ENCODE measurements around the gene CNTN3.

The CNTN3 gene

GRCh38 chr3:74599564-74599963 lies 14.9 kb downstream of the CNTN3 start:
- Mint-ChIP-seq H3K4me1 (no peaks in the 10 kb centered on the region), H3K4me3 (no peak overlapping the region), H3K27ac (no peak overlapping the region), H3K9me3 (peaks cover 4% of the 10 kb centered on the region), H3K36me3 (no peaks in the 10 kb centered on the region), H3K27me3 (no peaks in the 10 kb centered on the region)
- ATAC-seq (ENCODE audit: low read depth) (no peak), DNase-seq (ENCODE audit: low spot score in 2 of 2) (no peak)

DNA sequence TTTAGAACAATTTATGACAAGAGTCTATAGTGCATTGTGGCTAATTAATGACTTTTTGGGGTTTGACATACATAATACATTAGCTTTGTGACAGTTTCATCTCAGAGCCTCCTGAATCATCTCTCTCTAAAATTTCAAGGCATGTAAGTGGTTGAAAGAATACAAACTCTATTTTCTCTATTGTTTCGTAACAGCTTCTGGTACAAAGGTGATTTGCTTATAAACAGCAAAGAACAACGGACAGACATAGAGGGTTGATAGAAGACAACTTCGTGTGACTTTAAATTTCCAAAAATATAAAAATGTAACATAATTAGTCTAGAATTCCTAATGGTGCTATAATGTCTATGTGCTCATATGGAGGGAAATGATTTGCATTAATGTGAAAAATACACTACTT lies 21.3 kb downstream of the CNTN3 start:
- H3K4me1 Mint-ChIP-seq, result no peaks in the 10 kb centered on the region
- no peak overlapping the region for H3K27ac Mint-ChIP-seq
- H3K27me3 Mint-ChIP-seq, result no peaks in the 10 kb centered on the region
- DNase-seq (ENCODE audit: low spot score in 2 of 2) (no peak), ATAC-seq (ENCODE audit: low read depth) (no peak)
- H3K36me3 Mint-ChIP-seq, result no peaks in the 10 kb centered on the region
- peaks cover 3% of the 10 kb centered on the region for H3K9me3 Mint-ChIP-seq
- no peak overlapping the region for H3K4me3 Mint-ChIP-seq

DNA sequence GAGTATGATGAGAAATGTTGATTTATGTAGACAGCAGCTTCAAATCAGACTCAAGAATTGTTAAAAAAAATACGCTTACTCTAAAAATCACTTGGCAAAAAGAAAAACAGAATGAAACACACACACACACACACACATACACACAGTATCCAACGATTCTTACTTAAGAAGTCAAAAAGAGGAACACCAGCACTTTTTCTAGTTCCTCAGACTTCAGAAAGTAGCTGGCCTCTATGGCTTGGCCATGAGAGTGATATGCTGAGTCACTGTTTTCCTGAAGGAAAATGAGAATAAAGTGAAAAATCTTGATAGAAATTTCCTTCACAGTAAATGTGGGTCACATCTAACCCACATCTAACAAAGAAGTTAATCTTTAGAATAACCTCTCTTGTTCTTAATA lies 22.1 kb downstream of the CNTN3 start:
- H3K27ac Mint-ChIP-seq, result no peak overlapping the region
- peaks cover 3% of the 10 kb centered on the region for H3K9me3 Mint-ChIP-seq
- H3K27me3 Mint-ChIP-seq, result no peaks in the 10 kb centered on the region
- no peaks in the 10 kb centered on the region for H3K36me3 Mint-ChIP-seq
- ATAC-seq (ENCODE audit: low read depth) (no peak), DNase-seq (ENCODE audit: low spot score in 2 of 2) (no peak)
- no peak overlapping the region for H3K4me3 Mint-ChIP-seq
- H3K4me1 Mint-ChIP-seq, result no peaks in the 10 kb centered on the region

GRCh38 chr3:74591946-74592345 lies 22.5 kb downstream of the CNTN3 start:
- no peak for ATAC-seq (ENCODE audit: low read depth)
- no peaks in the 10 kb centered on the region for H3K36me3 Mint-ChIP-seq
- H3K4me3 Mint-ChIP-seq, result no peak overlapping the region
- H3K9me3 Mint-ChIP-seq, result peaks cover 3% of the 10 kb centered on the region
- H3K27ac Mint-ChIP-seq, result no peak overlapping the region
- no peaks in the 10 kb centered on the region for H3K27me3 Mint-ChIP-seq
- DNase-seq (ENCODE audit: low spot score in 2 of 2), result no peak
- H3K4me1 Mint-ChIP-seq, result no peaks in the 10 kb centered on the region

GRCh38 chr3:74591342-74591741 lies 23.1 kb downstream of the CNTN3 start:
- no peak for DNase-seq (ENCODE audit: low spot score in 2 of 2)
- H3K36me3 Mint-ChIP-seq, result no peaks in the 10 kb centered on the region
- no peak overlapping the region for H3K27ac Mint-ChIP-seq
- peaks cover 3% of the 10 kb centered on the region for H3K9me3 Mint-ChIP-seq
- ATAC-seq (ENCODE audit: low read depth), result no peak
- no peaks in the 10 kb centered on the region for H3K27me3 Mint-ChIP-seq
- H3K4me1 Mint-ChIP-seq, result no peaks in the 10 kb centered on the region
- no peak overlapping the region for H3K4me3 Mint-ChIP-seq

- Mint-ChIP-seq H3K4me1 (no peaks in the 10 kb centered on the region), H3K36me3 (no peaks in the 10 kb centered on the region), H3K9me3 (peaks cover 3% of the 10 kb centered on the region), H3K27ac (no peak overlapping the region), H3K4me3 (no peak overlapping the region), H3K27me3 (no peaks in the 10 kb centered on the region)
- DNase-seq (ENCODE audit: low spot score in 2 of 2), result no peak
- ATAC-seq (ENCODE audit: low read depth), result no peak
Measured at GRCh38 chr3:74590620-74591262, 23.7 kb downstream of the CNTN3 start.

GRCh38 chr3:74584782-74585181 lies 29.7 kb downstream of the CNTN3 start:
- Mint-ChIP-seq H3K27ac (no peak overlapping the region), H3K36me3 (no peaks in the 10 kb centered on the region), H3K4me1 (no peaks in the 10 kb centered on the region), H3K4me3 (no peak overlapping the region), H3K9me3 (peaks cover 1% of the 10 kb centered on the region), H3K27me3 (no peaks in the 10 kb centered on the region)
- DNase-seq (ENCODE audit: low spot score in 2 of 2) (no peak), ATAC-seq (ENCODE audit: low read depth) (no peak)

GRCh38 chr3:74582982-74583381 lies 31.5 kb downstream of the CNTN3 start:
- Mint-ChIP-seq H3K4me1 (no peaks in the 10 kb centered on the region), H3K36me3 (no peaks in the 10 kb centered on the region), H3K9me3 (peaks cover 3% of the 10 kb centered on the region), H3K27me3 (no peaks in the 10 kb centered on the region), H3K4me3 (no peak overlapping the region), H3K27ac (no peak overlapping the region)
- no peak for ATAC-seq (ENCODE audit: low read depth)
- DNase-seq (ENCODE audit: low spot score in 2 of 2), result no peak

DNA sequence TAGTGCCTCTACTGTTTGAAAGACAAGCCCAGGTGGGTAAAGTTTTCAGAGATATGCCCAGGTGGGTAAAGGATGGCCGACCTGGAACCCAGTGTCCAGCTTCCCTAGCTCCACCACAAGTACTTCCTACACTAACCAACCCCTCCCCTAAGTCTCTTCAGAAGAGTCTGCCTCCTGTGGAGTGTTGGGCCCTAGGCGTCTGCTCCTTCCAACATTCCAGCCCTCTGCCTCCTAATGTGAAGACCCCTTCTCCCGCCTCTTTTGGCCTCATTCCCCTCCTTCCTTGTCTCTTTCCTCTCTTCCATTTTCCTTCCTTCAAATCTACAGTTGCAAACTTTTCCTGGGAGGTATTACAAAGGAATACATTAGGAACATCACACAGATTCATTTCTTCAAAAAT lies 38.6 kb downstream of the CNTN3 start:
- Mint-ChIP-seq H3K4me1 (no peaks in the 10 kb centered on the region), H3K4me3 (no peak overlapping the region), H3K36me3 (no peaks in the 10 kb centered on the region), H3K27ac (no peak overlapping the region), H3K27me3 (no peaks in the 10 kb centered on the region), H3K9me3 (peaks cover 8% of the 10 kb centered on the region)
- ATAC-seq (ENCODE audit: low read depth) (no peak), DNase-seq (ENCODE audit: low spot score in 2 of 2) (no peak)

GRCh38 chr3:74571118-74571517 lies 43.3 kb downstream of the CNTN3 start:
- ATAC-seq (ENCODE audit: low read depth) (no peak), DNase-seq (ENCODE audit: low spot score in 2 of 2) (no peak)
- Mint-ChIP-seq H3K27ac (no peak overlapping the region), H3K36me3 (no peaks in the 10 kb centered on the region), H3K4me3 (no peak overlapping the region), H3K9me3 (peaks cover 5% of the 10 kb centered on the region), H3K27me3 (no peaks in the 10 kb centered on the region), H3K4me1 (no peaks in the 10 kb centered on the region)

Measured in memory B cell (primary cell).